Keratinocyte (primary cell): Measurements from ENCODE around the gene VSIG10L2. TPM values are rescaled to one million over a fixed set of nuclear protein-coding genes. Genes with fewer than 3 reads are reported as not detected.

ENCODE experiments used
- DNase-seq: peaks from one replicate; pipeline ENCODE4 v3.0.0-alpha.2; 2011; ENCODE audit warnings: low read depth, missing footprints, low spot score
- FAIRE-seq: peaks from 2 replicates; lab custom pipeline; 2011; peaks lifted over from hg19 to GRCh38; lab: Jason Lieb, UNC
- H2AFZ ChIP-seq: 2 replicates; pipeline ENCODE4 v1.6.0; 2012; ENCODE audit warnings: low read length, control low read depth, inconsistent platforms; ENCODE audit not compliant: control insufficient read depth
- H3K27ac ChIP-seq: 2 replicates; pipeline ENCODE4 v1.5.1; 2011; ENCODE audit warnings: low read length; ENCODE audit not compliant: control insufficient read depth, insufficient read depth
- H3K27me3 ChIP-seq: 3 replicates; pipeline ENCODE4 v1.6.0; 2011; ENCODE audit warnings: low read length; ENCODE audit not compliant: control insufficient read depth, insufficient read depth; ENCODE audit errors: extremely low read depth
- H3K36me3 ChIP-seq, 2 experiments: 2 replicates in 1 of 2; 3 replicates in 1 of 2; pipeline ENCODE4 v1.5.1; 2011; ENCODE audit warnings: low read length in 2 of 2, mild to moderate bottlenecking in 1 of 2; ENCODE audit not compliant: control insufficient read depth in 2 of 2, insufficient read depth in 2 of 2; ENCODE audit errors: extremely low read depth in 1 of 2
- H3K4me1 ChIP-seq: 3 replicates; pipeline ENCODE4 v1.5.1; 2011; ENCODE audit warnings: low read length; ENCODE audit not compliant: control insufficient read depth, insufficient read depth; ENCODE audit errors: extremely low read depth
- H3K4me2 ChIP-seq: 3 replicates; pipeline ENCODE4 v1.6.0; 2011; ENCODE audit warnings: low read depth, low read length; ENCODE audit not compliant: control insufficient read depth, insufficient read depth; ENCODE audit errors: extremely low read depth
- H3K4me3 ChIP-seq, 3 experiments: fragments of 200-600 bp in 1 of 3; sonication (generic) in 1 of 3; 2 replicates in 2 of 3; 3 replicates in 1 of 3; pipeline ENCODE4 v1.5.1; 2011 to 2016; ENCODE audit warnings: low read length in 3 of 3, mild to moderate bottlenecking in 3 of 3, control low read depth in 2 of 3, inconsistent platforms in 1 of 3, low read depth in 1 of 3, mixed read lengths in 1 of 3, mixed run types in 1 of 3, moderate library complexity in 1 of 3; ENCODE audit not compliant: control insufficient read depth in 2 of 3, insufficient read depth in 2 of 3; ENCODE audit errors: extremely low read depth in 1 of 3
- H3K79me2 ChIP-seq: 2 replicates; pipeline ENCODE4 v1.6.0; 2012; ENCODE audit warnings: low read length; ENCODE audit not compliant: control insufficient read depth, insufficient read depth
- H3K9ac ChIP-seq: 3 replicates; pipeline ENCODE4 v1.6.0; 2011; ENCODE audit warnings: low read length; ENCODE audit not compliant: control insufficient read depth, insufficient read depth; ENCODE audit errors: extremely low read depth
- H3K9me1 ChIP-seq: 3 replicates; pipeline ENCODE4 v1.6.0; 2011; ENCODE audit warnings: low read length; ENCODE audit not compliant: control insufficient read depth, insufficient read depth; ENCODE audit errors: extremely low read depth
- H3K9me3 ChIP-seq: 2 replicates; pipeline ENCODE4 v1.5.1; 2012; ENCODE audit warnings: low read depth, low read length; ENCODE audit not compliant: control insufficient read depth
- H4K20me1 ChIP-seq: 3 replicates; pipeline ENCODE4 v1.6.0; 2011; ENCODE audit warnings: low read length; ENCODE audit not compliant: control insufficient read depth, insufficient read depth; ENCODE audit errors: extremely low read depth
- CTCF ChIP-seq, 3 experiments: IDR thresholded peaks in 1 of 3; conservative IDR thresholded peaks in 1 of 3; optimal IDR thresholded peaks in 1 of 3; 2 replicates in 2 of 3; 3 replicates in 1 of 3; pipeline versions ENCODE3 to v1.5.1; 2011; ENCODE audit warnings: low read length in 3 of 3, mild to moderate bottlenecking in 3 of 3, moderate library complexity in 2 of 3, control low read depth in 1 of 3, inconsistent platforms in 1 of 3; ENCODE audit not compliant: insufficient read depth in 2 of 3; ENCODE audit errors: extremely low read depth in 1 of 3
- EZH2 ChIP-seq: IDR thresholded peaks from one replicate; pipeline ENCODE4 v1.6.1; 2012; ENCODE audit warnings: inconsistent platforms, mild to moderate bottlenecking, low read length, moderate library complexity
- dilution Hi-C: fragments of 300-500 bp; cut with MboI; formaldehyde crosslinking; loops from one replicate; pipeline ENCODE4 v1.7.0; 2020; ENCODE audit warnings: low sequenced_read_pairs; ENCODE audit not compliant: extremely low pct_ligation_motif_present
- polyA plus RNA-seq, 5 experiments: library from polyadenylated mRNA; depleted of rRNA in 3 of 5; stranded (reverse) in 3 of 5; stranded (forward) in 1 of 5; unstranded in 1 of 5; fragments of >200 nt; gene quantifications; 1 replicate in 1 of 5; 2 replicates in 3 of 5; 3 replicates in 1 of 5; pipeline versions ENCODE4 v1.2.1 to v1.2.3, GENCODE V29; 2011 to 2012; ENCODE audit warnings: missing spikeins in 2 of 5, low read depth in 1 of 5, low replicate concordance in 1 of 5

VSIG10L2 gene
- polyA plus RNA-seq, 1 donor (not counting 4 experiments of a cell fraction or from before 2014, with no cell fraction given): 0.09 TPM

GRCh38 chr11:125978181-125978716, 32.4 kb downstream of the VSIG10L2 start:
- DNase-seq (no peak), FAIRE-seq (no peak)
- H3K9ac ChIP-seq: no peak overlapping the region
- no peak overlapping the region for H2AFZ ChIP-seq
- peaks cover 11% of the 10 kb centered on the region for H3K4me1 ChIP-seq
- no peaks in the 10 kb centered on the region for H3K27me3 ChIP-seq
- H3K27ac ChIP-seq: no peak overlapping the region
- dilution Hi-C loops: no loop called here
- H3K4me3 ChIP-seq: no peak overlapping the region
- no peaks in the 10 kb centered on the region for H3K9me3 ChIP-seq
- no peaks in the 10 kb centered on the region for H3K9me1 ChIP-seq
- H3K36me3 ChIP-seq: no peaks in the 10 kb centered on the region
- TF ChIP-seq CTCF (optimal IDR thresholded peaks at IDR 0.05 in 1 of 3, IDR thresholded peaks at IDR 0.05 in 1 of 3, conservative IDR thresholded peaks at IDR 0.05 in 1 of 3; ENCODE audit: extremely low read depth in 1 of 3, insufficient read depth in 2 of 3, low read length in 3 of 3): no peak
- no peak for TF ChIP-seq EZH2
- H3K79me2 ChIP-seq: no peaks in the 10 kb centered on the region
- no peaks in the 10 kb centered on the region for H4K20me1 ChIP-seq
- no peak overlapping the region for H3K4me2 ChIP-seq

GRCh38 chr11:125978778-125979407, 33.0 kb downstream of the VSIG10L2 start:
- H3K9ac ChIP-seq: no peak overlapping the region
- no peak overlapping the region for H3K27ac ChIP-seq
- H3K4me1 ChIP-seq: peaks cover 11% of the 10 kb centered on the region
- no peak for FAIRE-seq
- H3K9me3 ChIP-seq: no peaks in the 10 kb centered on the region
- no peaks in the 10 kb centered on the region for H4K20me1 ChIP-seq
- H3K9me1 ChIP-seq: no peaks in the 10 kb centered on the region
- H3K27me3 ChIP-seq: no peaks in the 10 kb centered on the region
- H2AFZ ChIP-seq: no peak overlapping the region
- no peak for TF ChIP-seq CTCF (optimal IDR thresholded peaks at IDR 0.05 in 1 of 3, IDR thresholded peaks at IDR 0.05 in 1 of 3, conservative IDR thresholded peaks at IDR 0.05 in 1 of 3; ENCODE audit: extremely low read depth in 1 of 3, insufficient read depth in 2 of 3, low read length in 3 of 3)
- TF ChIP-seq EZH2: no peak
- no peaks in the 10 kb centered on the region for H3K36me3 ChIP-seq
- H3K4me3 ChIP-seq: no peak overlapping the region
- no peaks in the 10 kb centered on the region for H3K79me2 ChIP-seq
- dilution Hi-C loops: no loop called here
- H3K4me2 ChIP-seq: no peak overlapping the region
- no peak for DNase-seq
